Lower lobe of right lung (tissue), 2 donors: ENCODE data around the gene AMZ1. TPM values are rescaled to one million over a fixed set of nuclear protein-coding genes. Genes with fewer than 3 reads are reported as not detected.

Experiments
- ATAC-seq, 2 donors: fragments of 200-7000 bp; cut with Tn5 transposase; one replicate each; pipeline ENCODE4 v1.9.1; 2020 to 2022; ENCODE audit warnings: mild to moderate bottlenecking in 2 of 2, moderate library complexity in 2 of 2
- DNase-seq: peaks from one replicate; pipeline ENCODE4 v3.0.0-alpha.2; 2020
- H3K27ac ChIP-seq: fragments of 200-600 bp; one replicate; pipeline ENCODE4 v1.8.0; 2022
- H3K27me3 ChIP-seq: fragments of 200-600 bp; one replicate; pipeline ENCODE4 v1.8.0; 2022; ENCODE audit warnings: low read depth
- H3K36me3 ChIP-seq: fragments of 200-600 bp; one replicate; pipeline ENCODE4 v1.8.0; 2022; ENCODE audit warnings: mild to moderate bottlenecking
- H3K4me1 ChIP-seq: fragments of 200-600 bp; one replicate; pipeline ENCODE4 v1.8.0; 2022
- H3K4me3 ChIP-seq: fragments of 200-600 bp; one replicate; pipeline ENCODE4 v1.8.0; 2022; ENCODE audit warnings: mild to moderate bottlenecking
- H3K9me3 ChIP-seq: fragments of 200-600 bp; one replicate; pipeline ENCODE4 v1.8.0; 2022
- intact Hi-C: fragments of 100-400 bp; cut with DNase I; formaldehyde crosslinking; loops from one replicate; pipeline ENCODE4 v1.11.0; 2022
- total RNA-seq: library from RNA; stranded (reverse); fragmentation: NEBNext Ultra II Directional; extraction: Animal tissue kit (Norgen Biotek cat#: 25700); gene quantifications from one replicate; pipeline ENCODE4 v1.2.1, GENCODE V29; 2021
- TF ChIP-seq, protein P1 (sequence below): fragments of 200-600 bp; IDR thresholded peaks from one replicate; pipeline ENCODE4 v1.8.0; 2022; ENCODE audit warnings: antibody characterized with exemption, mild to moderate bottlenecking
- donor health status: DM: no; HTN: yes; CAD: no; lungs with severe emphysema.

Gene AMZ1
- total RNA-seq, 1 donor from 2014 or later, result 0.47 TPM

DNA sequence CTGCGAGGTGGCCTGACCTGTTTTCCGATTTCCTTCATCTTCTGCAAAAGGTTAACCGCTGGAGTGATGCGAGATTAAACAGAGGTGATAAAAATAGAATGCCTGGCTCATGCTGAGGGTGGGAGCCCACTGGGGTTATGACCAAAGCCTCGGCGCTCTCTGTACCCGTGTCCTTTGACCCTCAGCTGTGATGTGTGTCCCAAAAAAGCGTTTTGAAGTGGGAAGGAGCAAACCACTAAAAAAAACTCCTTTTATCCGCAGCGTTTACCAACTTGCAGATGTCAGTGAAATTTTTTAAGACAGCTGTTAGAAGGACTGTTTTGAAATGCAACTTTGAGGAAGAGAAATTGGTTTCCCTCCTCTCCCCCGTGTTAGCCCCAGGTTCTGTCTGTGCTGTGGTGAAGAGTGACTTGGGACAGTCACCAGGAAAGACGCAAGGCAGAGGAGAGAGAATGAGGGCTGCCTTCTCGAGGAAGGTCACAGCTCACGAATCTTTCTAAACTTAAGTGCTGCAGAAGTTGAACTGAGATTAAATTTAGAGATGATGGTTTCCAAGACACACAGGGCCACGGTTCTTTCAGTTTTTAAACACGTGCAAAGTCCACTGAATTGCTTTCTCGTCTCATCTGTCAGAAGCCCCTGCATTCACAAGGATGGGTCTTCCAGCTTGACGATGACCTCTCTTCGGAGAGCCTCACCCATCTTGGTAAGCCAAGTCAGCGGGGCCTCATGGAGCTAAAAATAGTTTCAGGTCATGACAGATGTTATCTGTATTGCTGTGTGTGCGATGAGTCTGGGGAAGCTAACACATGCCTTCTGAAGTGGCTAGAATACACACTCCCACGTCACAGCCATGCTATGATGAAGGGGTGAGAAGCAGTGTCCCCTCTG is 27.6 kb downstream of the AMZ1 start:
- DNase-seq, result no peak
- Histone ChIP-seq H3K27me3 (no peaks in the 10 kb centered on the region), H3K9me3 (no peaks in the 10 kb centered on the region), H3K36me3 (peaks cover 5% of the 10 kb centered on the region), H3K27ac (no peak overlapping the region), H3K4me3 (no peak overlapping the region), H3K4me1 (peaks cover 63% of the 10 kb centered on the region)
- ATAC-seq, result no peak
- TF ChIP-seq, protein P1, sequence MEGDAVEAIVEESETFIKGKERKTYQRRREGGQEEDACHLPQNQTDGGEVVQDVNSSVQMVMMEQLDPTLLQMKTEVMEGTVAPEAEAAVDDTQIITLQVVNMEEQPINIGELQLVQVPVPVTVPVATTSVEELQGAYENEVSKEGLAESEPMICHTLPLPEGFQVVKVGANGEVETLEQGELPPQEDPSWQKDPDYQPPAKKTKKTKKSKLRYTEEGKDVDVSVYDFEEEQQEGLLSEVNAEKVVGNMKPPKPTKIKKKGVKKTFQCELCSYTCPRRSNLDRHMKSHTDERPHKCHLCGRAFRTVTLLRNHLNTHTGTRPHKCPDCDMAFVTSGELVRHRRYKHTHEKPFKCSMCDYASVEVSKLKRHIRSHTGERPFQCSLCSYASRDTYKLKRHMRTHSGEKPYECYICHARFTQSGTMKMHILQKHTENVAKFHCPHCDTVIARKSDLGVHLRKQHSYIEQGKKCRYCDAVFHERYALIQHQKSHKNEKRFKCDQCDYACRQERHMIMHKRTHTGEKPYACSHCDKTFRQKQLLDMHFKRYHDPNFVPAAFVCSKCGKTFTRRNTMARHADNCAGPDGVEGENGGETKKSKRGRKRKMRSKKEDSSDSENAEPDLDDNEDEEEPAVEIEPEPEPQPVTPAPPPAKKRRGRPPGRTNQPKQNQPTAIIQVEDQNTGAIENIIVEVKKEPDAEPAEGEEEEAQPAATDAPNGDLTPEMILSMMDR, result no peak
- intact Hi-C loops, result no loop called here

GRCh38 chr7:2716488-2716887 is 28.5 kb downstream of the AMZ1 start:
- TF ChIP-seq, protein P1, result no peak
- Histone ChIP-seq H3K4me3 (no peak overlapping the region), H3K4me1 (peaks cover 55% of the 10 kb centered on the region), H3K9me3 (no peaks in the 10 kb centered on the region), H3K27ac (no peak overlapping the region), H3K27me3 (no peaks in the 10 kb centered on the region), H3K36me3 (peaks cover 11% of the 10 kb centered on the region)
- no peak for ATAC-seq
- no peak for DNase-seq
- intact Hi-C loops, result no loop called here

DNA sequence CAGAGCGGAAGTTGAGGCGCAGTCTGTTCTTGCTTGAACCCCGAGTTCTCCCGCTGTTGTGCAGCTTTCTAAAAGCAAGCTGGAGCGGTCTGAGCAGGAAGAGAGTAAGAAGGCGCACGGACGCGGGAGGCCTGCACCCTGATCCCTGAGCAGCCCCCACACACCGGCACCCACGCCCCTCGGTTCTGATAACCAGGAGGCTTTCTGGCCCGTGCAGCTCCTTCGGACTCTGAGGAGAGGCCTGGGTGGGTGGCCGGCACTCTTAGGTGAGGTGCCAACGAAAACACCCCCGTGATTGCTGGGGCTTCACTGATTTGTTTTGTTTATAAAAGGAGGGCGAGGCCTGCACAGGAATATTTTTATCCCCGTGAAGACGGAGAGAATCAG is 28.9 kb downstream of the AMZ1 start:
- H3K27ac ChIP-seq, result no peak overlapping the region

DNA sequence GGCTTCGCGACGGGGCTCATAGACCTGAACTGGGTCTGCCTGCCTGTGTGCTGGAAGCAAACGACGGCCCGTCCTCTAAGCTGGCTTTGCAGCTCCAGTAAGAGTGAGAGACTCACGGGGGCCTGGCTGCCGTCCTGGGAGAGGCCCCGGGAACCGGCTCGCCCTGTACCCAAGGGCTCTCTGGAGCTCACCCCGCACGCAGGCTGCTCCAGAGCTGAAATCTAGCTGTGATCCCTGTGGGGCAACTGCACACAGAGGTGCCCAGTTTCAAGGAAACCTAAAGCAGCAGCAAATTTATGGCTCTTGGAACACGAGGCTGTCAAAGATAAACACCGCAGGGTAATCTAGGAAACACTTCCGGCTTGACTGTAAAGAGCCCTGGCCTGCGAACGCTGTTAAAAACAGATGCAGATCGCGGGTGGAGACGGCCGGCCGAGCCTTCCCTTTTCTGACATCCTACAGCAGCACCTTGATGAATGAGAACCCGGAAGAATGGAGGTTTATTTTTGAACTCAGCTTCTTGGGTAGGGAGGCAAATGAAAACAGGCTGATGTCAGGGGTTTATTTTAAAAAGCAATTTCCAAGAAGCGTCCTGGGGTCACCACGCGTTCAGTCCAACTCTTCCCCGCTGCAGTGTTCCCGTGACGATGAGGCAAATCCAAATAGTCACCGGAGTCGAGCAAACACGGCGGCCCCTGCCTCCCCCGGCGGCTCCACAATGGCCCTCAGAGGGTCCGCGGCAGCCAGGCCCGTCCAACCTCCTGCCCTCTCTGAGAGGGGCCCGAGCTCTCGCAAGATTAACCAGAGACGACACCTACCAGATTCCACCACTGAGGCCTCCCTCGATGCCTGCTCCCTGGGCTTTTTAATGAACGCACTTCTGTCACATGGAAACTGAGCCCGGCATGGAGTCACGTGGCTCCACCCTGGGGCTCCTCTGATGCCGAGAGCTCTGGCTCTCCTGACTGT is 29.6 kb downstream of the AMZ1 start:
- ATAC-seq (peak; percentile 57 to 61), DNase-seq (peak; percentile 69)
- no peak overlapping the region for H3K4me3 ChIP-seq
- intact Hi-C loops, result no loop called here
- TF ChIP-seq, protein P1, result no peak
- no peaks in the 10 kb centered on the region for H3K9me3 ChIP-seq
- no peak overlapping the region for H3K27ac ChIP-seq
- H3K27me3 ChIP-seq, result no peaks in the 10 kb centered on the region
- H3K4me1 ChIP-seq, result peaks cover 50% of the 10 kb centered on the region
- H3K36me3 ChIP-seq, result peaks cover 11% of the 10 kb centered on the region

More for the DNA sequence above, 28.9 kb downstream of the AMZ1 start:
- intact Hi-C loops, result no loop called here
- H3K27me3 ChIP-seq, result no peaks in the 10 kb centered on the region
- no peaks in the 10 kb centered on the region for H3K9me3 ChIP-seq
- H3K4me3 ChIP-seq, result no peak overlapping the region
- peaks cover 55% of the 10 kb centered on the region for H3K4me1 ChIP-seq
- H3K36me3 ChIP-seq, result peaks cover 11% of the 10 kb centered on the region
- no peak for DNase-seq
- TF ChIP-seq, protein P1, result no peak
- no peak for ATAC-seq

DNA sequence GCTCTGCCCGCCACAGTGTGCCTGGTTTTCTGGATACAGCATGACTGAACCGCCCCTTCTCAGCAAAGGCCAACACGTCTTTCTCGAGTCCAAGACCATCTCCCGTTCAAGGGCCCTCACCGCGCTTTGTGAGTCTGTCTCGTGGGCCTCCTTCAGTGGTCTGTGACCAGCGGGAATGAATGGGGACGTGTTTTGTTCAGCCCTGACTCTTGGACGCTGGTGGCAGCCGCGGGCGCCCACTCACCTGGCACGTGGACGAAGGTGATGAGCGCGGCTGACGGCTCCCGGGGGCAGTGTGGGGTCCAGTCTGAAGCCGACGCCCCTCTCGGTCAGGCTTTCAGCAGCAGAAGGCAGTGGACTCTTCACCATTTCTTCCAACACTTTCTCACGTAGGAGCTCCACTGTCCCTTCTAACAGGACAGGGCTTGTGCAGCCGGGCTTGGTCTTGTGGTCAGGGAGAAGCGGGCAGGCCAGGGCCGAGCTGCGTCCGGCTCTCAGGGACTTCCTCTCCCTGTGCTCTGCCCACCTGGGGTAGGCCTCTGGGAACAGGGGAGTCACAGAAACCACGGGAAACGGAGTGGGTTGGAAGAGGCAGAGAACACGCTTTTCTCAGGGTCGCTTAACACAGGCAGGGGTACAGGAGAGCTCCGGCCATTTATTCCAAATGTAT is 30.4 kb downstream of the AMZ1 start:
- TF ChIP-seq, protein P1, result no peak
- DNase-seq (no peak), ATAC-seq (no peak)
- Histone ChIP-seq H3K36me3 (peaks cover 16% of the 10 kb centered on the region), H3K27ac (no peak overlapping the region), H3K9me3 (no peaks in the 10 kb centered on the region), H3K27me3 (no peaks in the 10 kb centered on the region), H3K4me3 (no peak overlapping the region), H3K4me1 (peaks cover 42% of the 10 kb centered on the region)
- intact Hi-C loops, result no loop called here
